ENCODE measurements around the gene NIM1K. TPM values are rescaled to one million over a fixed set of nuclear protein-coding genes. Genes with fewer than 3 reads are reported as not detected.

Gene NIM1K
- total RNA-seq, 1 experiment from 2014 or later, result 0.26 TPM

- DNase-seq, result no peak
- intact Hi-C loops (cut with micrococcal nuclease; ENCODE audit: unreplicated experiment), result no loop called here
- BruUV-seq (replicated peaks), result no TSS peak
- H3K27me3 Mint-ChIP-seq (ENCODE audit: unreplicated experiment), result no peaks in the 10 kb centered on the region
- H3K4me3 Mint-ChIP-seq (ENCODE audit: low read depth, unreplicated experiment), result no peak overlapping the region
- H3K27ac Mint-ChIP-seq (ENCODE audit: unreplicated experiment), result no peak overlapping the region
- no peaks in the 10 kb centered on the region for H3K9me3 Mint-ChIP-seq (ENCODE audit: low read depth, unreplicated experiment)
- no peaks in the 10 kb centered on the region for H3K4me1 Mint-ChIP-seq (ENCODE audit: low read depth, unreplicated experiment)
- CTCF ChIA-PET, result no interaction called here
- TF ChIP-seq, protein P1, sequence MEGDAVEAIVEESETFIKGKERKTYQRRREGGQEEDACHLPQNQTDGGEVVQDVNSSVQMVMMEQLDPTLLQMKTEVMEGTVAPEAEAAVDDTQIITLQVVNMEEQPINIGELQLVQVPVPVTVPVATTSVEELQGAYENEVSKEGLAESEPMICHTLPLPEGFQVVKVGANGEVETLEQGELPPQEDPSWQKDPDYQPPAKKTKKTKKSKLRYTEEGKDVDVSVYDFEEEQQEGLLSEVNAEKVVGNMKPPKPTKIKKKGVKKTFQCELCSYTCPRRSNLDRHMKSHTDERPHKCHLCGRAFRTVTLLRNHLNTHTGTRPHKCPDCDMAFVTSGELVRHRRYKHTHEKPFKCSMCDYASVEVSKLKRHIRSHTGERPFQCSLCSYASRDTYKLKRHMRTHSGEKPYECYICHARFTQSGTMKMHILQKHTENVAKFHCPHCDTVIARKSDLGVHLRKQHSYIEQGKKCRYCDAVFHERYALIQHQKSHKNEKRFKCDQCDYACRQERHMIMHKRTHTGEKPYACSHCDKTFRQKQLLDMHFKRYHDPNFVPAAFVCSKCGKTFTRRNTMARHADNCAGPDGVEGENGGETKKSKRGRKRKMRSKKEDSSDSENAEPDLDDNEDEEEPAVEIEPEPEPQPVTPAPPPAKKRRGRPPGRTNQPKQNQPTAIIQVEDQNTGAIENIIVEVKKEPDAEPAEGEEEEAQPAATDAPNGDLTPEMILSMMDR (IDR thresholded peaks at IDR 0.05; ENCODE audit: unreplicated experiment), result no peak
- H3K36me3 Mint-ChIP-seq (ENCODE audit: insufficient read depth, unreplicated experiment), result peaks cover 16% of the 10 kb centered on the region
Measured at GRCh38 chr5:43149231-43149630, 42.8 kb upstream of the NIM1K start.

- Mint-ChIP-seq H3K27me3 (ENCODE audit: unreplicated experiment) (no peaks in the 10 kb centered on the region), H3K27ac (ENCODE audit: unreplicated experiment) (no peak overlapping the region), H3K36me3 (ENCODE audit: insufficient read depth, unreplicated experiment) (peaks cover 8% of the 10 kb centered on the region), H3K9me3 (ENCODE audit: low read depth, unreplicated experiment) (no peaks in the 10 kb centered on the region), H3K4me1 (ENCODE audit: low read depth, unreplicated experiment) (no peaks in the 10 kb centered on the region), H3K4me3 (ENCODE audit: low read depth, unreplicated experiment) (no peak overlapping the region)
- intact Hi-C loops (cut with micrococcal nuclease; ENCODE audit: unreplicated experiment), result no loop called here
- no TSS peak for BruUV-seq (replicated peaks)
- DNase-seq, result no peak
- CTCF ChIA-PET, result no interaction called here
- TF ChIP-seq, protein P1 (IDR thresholded peaks at IDR 0.05; ENCODE audit: unreplicated experiment), result no peak
Measured at GRCh38 chr5:43150075-43150474, 42.0 kb upstream of the NIM1K start.

DNA sequence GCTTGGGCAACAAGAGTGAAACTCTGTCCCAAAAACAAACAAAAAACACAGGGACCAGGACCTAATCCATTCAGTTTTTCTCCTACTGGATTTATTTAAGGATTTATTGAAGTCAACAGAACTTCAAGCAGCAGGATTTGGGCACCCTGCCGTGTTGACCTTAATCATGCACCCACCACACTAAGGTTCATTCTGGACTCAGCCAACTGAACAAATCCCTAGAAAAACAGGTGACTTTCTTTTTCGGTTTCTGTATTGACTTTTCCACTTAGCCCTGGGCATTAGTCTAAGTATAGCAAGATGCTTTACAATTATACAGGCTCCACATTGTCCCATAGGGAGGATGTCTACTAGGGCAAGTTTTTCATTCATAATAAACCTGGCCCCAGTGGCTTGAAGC is 41.3 kb upstream of the NIM1K start:
- no peaks in the 10 kb centered on the region for H3K4me1 Mint-ChIP-seq (ENCODE audit: low read depth, unreplicated experiment)
- no peaks in the 10 kb centered on the region for H3K27me3 Mint-ChIP-seq (ENCODE audit: unreplicated experiment)
- no peak for DNase-seq
- H3K9me3 Mint-ChIP-seq (ENCODE audit: low read depth, unreplicated experiment), result no peaks in the 10 kb centered on the region
- no peak overlapping the region for H3K27ac Mint-ChIP-seq (ENCODE audit: unreplicated experiment)
- H3K4me3 Mint-ChIP-seq (ENCODE audit: low read depth, unreplicated experiment), result no peak overlapping the region
- peaks cover 5% of the 10 kb centered on the region for H3K36me3 Mint-ChIP-seq (ENCODE audit: insufficient read depth, unreplicated experiment)
- TF ChIP-seq, protein P1 (IDR thresholded peaks at IDR 0.05; ENCODE audit: unreplicated experiment), result no peak
- intact Hi-C loops (cut with micrococcal nuclease; ENCODE audit: unreplicated experiment), result no loop called here
- BruUV-seq (replicated peaks), result no TSS peak
- CTCF ChIA-PET, result no interaction called here

DNA sequence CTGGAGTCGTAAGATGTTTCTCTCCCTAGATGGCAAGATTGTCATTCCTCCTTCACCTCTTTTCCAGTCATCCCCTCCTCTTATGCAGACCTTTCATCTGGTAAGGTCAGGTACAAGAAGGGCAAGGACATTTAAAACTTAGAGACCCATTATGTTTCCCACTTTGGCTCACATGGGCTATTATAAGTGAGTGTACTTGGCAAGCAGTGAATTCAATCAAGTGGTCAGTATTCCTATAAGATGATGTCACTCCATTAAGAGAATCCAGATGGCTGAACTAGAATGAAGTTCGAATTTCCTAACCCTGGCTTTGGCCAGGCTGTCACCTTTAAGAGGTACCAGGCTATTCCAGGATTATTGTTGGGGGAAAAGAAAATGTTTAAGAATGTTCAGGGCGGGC is 39.1 kb upstream of the NIM1K start:
- Mint-ChIP-seq H3K36me3 (ENCODE audit: insufficient read depth, unreplicated experiment) (no peaks in the 10 kb centered on the region), H3K4me3 (ENCODE audit: low read depth, unreplicated experiment) (no peak overlapping the region), H3K4me1 (ENCODE audit: low read depth, unreplicated experiment) (no peaks in the 10 kb centered on the region), H3K27me3 (ENCODE audit: unreplicated experiment) (no peaks in the 10 kb centered on the region), H3K27ac (ENCODE audit: unreplicated experiment) (no peak overlapping the region), H3K9me3 (ENCODE audit: low read depth, unreplicated experiment) (no peaks in the 10 kb centered on the region)
- CTCF ChIA-PET, result interaction anchor here (0.6 kb wide), 1 partner anchor 237 kb away, joined by 3 read pairs; no protein-coding TSS in a partner anchor
- no TSS peak for BruUV-seq (replicated peaks)
- TF ChIP-seq, protein P1 (IDR thresholded peaks at IDR 0.05; ENCODE audit: unreplicated experiment), result no peak
- no peak for DNase-seq
- intact Hi-C loops (cut with micrococcal nuclease; ENCODE audit: unreplicated experiment), result no loop called here
